GM10266 (cell line): ENCODE data around the gene LINC01488.

Source experiments
- DNase-seq: peaks from one replicate; pipeline ENCODE4 v3.0.0; 2012; ENCODE audit errors: extremely low spot score
- TF ChIP-seq, protein P1 (sequence below): IDR thresholded peaks from 2 replicates; pipeline ENCODE4 v1.5.1; 2012; ENCODE audit warnings: mild to moderate bottlenecking, low read depth; ENCODE audit not compliant: control insufficient read depth, insufficient read depth; ENCODE audit errors: missing control alignments

Gene LINC01488

DNA sequence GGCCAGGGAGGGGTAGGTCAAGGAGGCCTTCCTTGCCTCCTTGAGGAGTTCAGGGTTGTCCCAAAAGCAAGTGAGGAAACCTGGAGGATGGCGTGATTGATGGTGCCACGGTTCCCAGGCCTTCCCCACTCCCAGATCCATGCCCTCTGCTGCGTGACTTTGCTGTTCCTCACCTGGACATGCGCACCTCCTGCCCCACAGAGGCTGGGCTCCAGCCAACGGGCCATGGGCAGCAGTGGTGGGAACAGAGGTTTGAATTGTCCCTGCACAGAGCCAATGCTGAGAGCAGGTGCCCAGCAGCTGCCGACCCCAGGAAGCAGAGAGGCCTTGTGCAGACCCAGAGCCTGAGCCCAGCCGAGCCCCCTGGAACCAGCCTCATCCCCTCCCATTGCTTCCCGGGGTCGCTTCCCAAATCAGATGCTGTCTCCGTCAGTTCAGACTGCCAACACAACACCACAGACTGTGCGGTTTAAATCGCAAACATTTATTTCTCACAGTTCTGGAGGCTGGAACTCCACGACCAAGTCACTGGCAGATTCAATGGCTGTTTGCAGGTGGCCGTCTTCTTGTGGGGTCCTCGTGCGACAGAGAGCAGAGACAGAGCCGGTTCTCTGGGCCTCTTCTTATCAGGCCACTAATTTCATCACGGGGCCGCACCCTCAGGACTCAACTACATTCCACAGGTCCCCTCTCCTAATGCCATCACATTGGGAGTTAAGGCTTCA is 6.2 kb upstream of the LINC01488 start:
- TF ChIP-seq, protein P1, sequence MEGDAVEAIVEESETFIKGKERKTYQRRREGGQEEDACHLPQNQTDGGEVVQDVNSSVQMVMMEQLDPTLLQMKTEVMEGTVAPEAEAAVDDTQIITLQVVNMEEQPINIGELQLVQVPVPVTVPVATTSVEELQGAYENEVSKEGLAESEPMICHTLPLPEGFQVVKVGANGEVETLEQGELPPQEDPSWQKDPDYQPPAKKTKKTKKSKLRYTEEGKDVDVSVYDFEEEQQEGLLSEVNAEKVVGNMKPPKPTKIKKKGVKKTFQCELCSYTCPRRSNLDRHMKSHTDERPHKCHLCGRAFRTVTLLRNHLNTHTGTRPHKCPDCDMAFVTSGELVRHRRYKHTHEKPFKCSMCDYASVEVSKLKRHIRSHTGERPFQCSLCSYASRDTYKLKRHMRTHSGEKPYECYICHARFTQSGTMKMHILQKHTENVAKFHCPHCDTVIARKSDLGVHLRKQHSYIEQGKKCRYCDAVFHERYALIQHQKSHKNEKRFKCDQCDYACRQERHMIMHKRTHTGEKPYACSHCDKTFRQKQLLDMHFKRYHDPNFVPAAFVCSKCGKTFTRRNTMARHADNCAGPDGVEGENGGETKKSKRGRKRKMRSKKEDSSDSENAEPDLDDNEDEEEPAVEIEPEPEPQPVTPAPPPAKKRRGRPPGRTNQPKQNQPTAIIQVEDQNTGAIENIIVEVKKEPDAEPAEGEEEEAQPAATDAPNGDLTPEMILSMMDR = no peak

DNA sequence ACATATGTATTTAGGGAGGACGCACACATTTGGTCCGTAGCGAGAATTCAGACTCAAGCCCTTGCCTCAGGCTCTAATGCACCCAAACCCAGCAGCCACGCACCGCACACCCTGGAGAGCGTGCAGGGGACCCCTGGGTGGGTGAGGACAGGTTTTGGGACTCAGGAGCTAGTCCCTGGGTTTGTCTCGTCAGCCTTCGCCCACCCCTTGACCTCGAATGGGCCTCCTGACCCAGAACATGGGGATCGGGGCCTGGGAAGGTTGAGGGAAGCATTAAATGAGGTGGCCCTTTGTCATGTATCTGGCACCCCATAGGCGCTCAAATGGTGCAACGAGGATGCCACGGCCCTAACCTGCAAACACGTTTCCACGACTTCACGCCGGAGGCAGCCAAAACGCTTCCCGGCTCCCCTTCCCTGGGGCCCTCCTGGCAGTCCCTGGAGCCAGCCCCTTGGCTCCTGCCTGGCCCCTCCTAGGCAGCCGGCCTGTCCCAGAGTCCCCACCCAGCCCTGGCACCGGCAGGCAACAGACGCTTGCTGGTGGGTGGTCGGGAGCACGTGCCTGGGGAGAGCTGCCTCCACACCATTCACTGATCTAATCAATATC is 5.5 kb upstream of the LINC01488 start:
- TF ChIP-seq, protein P1 = no peak
- no peak for DNase-seq

More for the DNA sequence above, 6.2 kb upstream of the LINC01488 start:
- DNase-seq = no peak

DNA sequence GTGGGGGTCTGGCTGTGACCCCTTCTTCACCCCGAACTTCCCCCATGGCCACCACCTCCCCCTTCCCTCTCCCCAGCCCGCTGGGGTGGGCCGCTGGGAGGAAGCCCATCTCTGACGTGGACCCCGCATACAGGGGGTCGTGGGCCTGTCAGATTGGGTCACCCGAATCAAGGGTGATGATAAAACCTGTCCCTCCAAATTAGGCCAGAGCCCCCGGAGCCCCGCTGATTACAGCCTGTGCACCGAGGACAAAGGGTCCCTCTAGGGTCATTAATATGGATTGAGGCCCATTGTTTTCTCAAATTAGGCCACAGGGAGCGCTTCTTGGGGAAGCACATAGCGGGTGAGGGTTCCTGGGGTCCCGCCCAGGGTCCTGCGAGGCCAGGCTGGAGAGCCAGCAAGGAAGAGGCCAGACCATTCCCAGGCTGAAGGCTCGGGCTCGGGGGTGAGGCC is 4.9 kb upstream of the LINC01488 start:
- TF ChIP-seq, protein P1 = no peak
- DNase-seq = no peak

DNA sequence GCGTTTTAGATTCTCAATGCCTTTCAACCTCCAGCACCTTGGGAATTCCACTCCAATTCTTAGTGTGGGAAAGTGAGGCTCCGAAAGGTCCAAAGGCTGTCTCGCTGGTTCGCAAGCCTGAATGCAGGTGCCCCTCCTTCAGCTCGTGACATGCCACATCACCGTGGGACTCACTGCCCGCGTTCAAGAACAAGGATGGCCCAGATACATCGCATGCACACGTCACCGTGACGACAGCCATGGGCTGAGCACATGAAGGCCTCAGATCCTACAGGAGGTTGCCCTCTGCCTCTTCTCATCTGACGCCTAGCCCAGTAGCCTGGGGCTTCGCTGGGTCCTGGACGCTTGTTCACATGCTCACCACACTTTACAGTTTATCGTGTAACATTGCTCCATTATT is 4.4 kb upstream of the LINC01488 start:
- no peak for DNase-seq
- TF ChIP-seq, protein P1 = no peak

DNA sequence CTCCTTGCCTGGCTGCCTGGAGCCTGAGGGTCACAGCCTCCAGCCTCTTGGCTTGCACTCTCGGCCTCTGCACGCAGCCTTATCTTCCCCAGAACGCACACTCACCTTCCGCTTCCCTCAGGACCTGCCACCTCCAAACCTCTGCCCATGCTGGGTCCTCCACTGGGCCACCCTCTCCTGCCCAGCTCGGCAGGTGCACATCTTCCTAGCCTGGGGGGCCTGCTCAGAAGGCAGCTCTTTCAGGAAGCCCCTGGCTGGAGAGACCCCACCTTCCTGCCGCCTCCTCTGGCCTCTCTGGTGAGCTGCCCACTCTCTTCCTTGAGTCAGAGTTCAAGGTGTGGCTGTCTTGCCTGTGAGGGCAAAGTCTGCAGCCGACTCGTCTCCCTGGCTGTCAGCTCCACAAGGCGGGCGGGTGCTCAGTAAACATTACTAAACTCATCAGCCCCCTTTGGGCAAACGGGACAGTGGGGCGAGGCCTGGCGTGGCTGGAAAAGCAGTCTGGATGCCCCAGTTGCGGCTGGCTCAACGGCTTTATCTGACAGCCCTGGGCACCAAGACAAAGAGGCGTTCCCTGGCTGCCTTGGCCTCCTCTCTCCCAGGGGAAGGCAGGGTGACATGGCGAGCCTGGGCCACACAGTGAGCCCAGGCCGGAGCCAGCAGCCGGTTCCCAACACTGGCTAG is 1.7 kb upstream of the LINC01488 start:
- TF ChIP-seq, protein P1 = no peak
- no peak for DNase-seq

DNA sequence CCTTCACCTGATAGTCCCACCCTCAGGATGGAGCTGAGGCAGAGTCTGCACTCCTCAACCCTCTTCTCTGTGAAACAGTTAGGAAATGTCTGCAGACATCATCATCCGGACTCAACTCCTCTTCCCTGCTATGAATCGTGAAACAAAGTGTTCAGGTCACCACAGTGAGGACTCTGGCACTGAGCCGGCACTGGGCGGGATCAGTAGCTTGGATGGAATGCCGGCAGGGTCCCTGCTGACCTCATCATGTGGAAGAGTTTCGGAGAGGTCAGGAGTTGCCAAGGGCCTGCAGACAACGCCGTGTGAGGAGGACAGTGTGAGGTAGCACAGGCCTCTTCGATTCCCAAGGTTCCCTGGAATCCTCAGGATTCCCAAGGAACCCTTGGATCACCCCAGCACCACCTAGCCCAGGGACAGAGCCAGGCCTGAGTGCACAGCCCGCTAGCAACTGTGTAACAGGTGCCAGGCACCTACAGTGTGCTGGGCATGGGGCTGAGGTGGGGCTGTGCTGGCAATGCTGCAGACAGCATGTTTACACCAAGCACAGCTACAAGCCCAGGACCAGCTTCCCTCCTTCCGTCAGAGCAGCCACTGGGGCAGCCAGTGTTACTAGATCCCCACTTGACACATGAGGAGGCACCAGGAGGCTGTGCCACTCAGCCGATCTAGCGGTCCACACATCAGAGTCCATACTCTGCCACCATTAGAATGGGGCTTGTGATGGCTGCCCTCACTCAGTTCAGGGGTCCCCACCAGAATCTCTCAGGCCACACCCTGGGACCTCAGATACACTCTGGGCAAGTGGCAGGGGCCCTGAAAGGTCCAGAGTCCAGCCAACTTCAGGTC is 693 bp upstream of the LINC01488 start:
- TF ChIP-seq, protein P1 = no peak
- no peak for DNase-seq
